Measurements from ENCODE around the gene KRTAP4-8.
"Not testable (repeated sequence)": the region's sequence is repeated elsewhere in the genome, so short reads cannot be mapped to it uniquely, and the experiment has no call there.

Gene KRTAP4-8

GRCh38 chr17:41064301-41064700 is 33.6 kb downstream of the KRTAP4-8 start:
- no peak for DNase-seq

GRCh38 chr17:41063449-41063848 is 34.5 kb downstream of the KRTAP4-8 start:
- DNase-seq: no peak

DNA sequence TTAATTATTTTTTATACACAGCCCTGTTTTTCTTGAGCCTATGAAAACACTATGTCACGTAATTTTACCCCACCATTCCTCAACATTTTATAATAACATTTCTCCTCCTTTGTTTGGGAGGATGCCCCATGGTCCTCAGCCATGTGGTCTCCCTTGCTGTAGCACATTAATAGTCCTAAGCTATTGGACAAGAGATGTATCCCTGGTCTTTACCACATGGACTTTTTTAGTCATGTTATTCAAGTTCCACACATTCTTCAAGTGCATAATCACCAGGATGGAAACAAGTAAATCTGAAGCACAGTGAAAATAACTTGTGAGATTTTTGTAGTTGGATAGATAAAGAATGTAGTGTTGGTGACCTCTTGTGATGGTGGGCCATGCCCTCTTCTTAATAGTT is 36.0 kb downstream of the KRTAP4-8 start:
- DNase-seq: no peak

DNA sequence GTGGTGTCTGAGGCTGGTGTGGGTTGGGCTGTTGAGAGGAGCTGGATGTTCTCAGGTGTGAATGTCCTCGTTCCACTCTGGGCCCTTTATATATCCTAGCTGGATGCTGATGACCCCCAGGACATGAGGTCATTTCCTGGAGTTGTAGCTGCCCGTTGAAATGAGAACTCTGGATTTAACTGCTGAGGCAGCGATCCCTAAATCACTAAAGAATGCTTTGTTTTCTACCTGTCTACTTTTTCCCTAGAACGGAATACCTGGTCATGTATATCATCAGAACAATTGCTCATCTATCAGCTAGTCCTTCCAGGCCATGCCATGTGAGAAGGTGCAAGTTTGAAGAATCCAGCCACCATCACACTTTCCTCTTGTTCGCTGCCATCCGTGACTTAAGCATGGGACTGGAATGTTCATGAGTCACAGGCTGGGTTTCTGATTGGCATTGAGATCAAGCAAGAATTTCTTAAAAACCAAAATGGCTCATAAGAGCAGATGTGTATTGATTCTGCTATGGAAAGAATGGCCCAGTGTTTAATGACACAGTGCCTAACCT is 37.8 kb downstream of the KRTAP4-8 start, which contains the start of gene KRTAP2-3:
Gene KRTAP2-3 (minus strand): TSS at position 63 of the 553 bp plus-strand sequence. CDS start 64 bp downstream, outside the sequence.
- DNase-seq: no peak

DNA sequence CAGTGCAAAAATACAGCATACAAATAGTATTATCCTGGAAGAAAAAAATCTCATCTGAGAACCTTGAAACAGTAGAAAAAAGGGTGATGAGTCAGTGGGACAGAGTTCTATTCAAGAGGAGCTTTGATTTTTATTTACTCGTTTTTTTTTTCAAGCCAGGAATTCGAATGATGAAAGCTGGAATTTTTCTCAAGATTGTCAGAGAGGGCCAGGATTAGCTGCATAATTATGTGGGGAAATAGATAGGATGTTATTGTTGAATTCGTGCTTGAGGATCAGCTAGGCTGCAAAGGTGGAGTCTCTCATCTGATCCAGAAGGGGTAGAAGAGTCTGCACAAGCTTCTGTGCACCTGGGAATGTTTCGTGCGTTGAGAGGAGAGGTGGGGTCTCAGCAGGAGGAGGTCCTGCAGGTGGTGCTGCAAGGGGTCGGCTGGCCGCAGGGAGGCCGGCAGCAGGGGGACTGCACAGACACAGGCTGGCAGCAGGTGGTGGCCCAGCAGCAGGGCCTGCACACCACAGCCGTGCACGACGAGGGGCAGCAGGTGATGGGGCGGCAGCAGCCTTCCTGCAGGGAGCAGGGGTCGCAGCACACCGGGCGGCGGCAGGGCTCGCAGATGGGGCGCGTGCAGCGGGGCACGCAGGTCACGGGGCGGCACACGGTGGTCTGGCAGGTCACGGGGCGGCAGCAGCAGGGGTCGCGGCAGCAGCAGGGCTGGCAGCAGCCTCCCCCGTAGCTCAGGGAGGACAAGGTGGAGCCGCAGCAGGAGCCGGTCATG is 38.5 kb downstream of the KRTAP4-8 start:
- peak; percentile 6 for DNase-seq

DNA sequence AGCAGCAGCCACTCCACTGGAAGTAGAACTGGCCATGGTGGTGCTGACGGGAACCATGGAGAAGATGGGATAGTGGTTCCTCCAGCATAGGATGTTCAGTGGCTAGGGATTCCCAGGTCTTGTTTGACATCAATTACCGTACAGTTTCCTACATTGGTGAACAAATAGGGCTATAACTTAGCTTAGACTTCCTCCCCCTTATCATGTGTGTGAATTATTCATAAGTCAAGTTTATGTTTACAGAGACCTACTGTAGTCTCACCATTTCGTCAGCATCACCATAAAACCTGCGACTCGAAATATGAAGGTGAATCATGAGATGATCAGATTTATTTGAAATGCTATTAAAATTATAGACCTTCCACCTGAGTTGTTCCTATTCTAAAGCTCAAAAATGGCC is 39.2 kb downstream of the KRTAP4-8 start:
- no peak for DNase-seq

DNA sequence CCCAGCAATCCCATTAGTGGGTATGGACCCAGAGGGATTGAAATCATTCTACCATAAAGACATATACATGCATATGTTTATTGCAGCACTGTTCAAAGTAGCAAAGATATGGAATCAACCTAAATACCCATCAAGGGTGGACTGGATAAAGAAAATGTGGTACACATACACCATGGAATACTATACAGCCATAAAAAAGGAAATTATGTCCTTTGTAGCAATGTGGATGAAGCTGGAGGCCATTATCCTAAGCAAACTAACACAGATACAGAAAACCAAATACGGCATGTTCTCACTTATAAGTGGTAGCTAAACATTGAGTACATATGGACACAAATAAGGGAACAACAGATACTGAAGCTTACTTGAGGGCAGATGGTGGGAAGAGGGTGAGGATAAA is 40.4 kb downstream of the KRTAP4-8 start:
- no peak for DNase-seq

DNA sequence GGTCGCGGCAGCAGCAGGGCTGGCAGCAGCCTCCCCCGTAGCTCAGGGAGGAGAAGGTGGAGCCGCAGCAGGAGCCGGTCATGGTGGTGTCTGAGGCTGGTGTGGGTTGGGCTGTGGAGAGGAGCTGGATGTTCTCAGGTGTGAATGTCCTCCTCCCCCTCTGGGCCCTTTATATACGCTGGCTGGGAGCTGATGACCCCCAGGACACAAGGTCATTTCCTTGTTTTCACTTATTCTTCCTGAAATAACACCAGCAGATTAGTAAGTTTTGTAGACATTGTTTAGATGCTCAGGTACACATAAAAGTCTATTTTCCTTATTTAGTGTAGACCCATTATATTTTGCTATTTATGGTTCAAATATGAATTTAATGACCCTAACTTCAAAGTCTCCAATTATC is 42.8 kb downstream of the KRTAP4-8 start, which contains the start of gene KRTAP2-2:
Gene KRTAP2-2 (minus strand): TSS at position 101 of the 400 bp plus-strand sequence. CDS start 19 bp downstream, at position 82.
- not testable (repeated sequence) for DNase-seq

DNA sequence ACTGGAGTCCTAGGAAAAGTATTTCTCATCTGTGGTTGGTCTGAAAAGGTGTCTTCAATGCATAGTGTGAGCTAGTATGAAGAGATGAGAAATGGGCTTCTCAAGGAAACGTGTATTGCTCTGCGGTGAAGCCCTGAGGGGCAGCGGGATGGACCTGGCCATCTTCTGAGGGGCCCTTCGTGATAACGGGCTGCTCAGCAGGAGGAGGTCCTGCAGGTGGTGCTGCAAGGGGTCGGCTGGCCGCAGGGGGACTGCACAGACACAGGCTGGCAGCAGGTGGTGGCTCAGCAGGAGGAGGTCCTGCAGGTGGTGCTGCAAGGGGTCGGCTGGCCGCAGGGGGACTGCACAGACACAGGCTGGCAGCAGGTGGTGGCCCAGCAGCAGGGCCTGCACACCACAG is 43.4 kb downstream of the KRTAP4-8 start:
- DNase-seq: not testable (repeated sequence)

DNA sequence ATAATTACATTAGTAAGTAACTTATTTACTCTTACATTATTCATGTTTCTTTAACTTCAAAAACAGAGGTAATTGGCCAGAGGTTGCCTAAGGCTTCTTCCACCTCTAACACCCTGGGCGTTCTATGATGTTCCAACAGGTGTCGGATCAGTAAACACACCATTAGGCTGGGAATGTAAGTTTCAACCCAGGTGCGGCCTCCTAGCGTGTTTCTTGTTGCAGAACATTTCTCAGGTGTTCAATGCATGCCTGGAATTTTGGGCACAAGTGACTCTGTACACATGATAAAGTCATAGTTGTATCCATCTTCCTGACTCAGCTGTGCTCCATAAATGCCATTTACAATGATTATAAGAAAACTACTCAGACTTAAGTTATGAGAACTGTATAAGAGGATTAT is 43.9 kb downstream of the KRTAP4-8 start:
- DNase-seq: no peak

DNA sequence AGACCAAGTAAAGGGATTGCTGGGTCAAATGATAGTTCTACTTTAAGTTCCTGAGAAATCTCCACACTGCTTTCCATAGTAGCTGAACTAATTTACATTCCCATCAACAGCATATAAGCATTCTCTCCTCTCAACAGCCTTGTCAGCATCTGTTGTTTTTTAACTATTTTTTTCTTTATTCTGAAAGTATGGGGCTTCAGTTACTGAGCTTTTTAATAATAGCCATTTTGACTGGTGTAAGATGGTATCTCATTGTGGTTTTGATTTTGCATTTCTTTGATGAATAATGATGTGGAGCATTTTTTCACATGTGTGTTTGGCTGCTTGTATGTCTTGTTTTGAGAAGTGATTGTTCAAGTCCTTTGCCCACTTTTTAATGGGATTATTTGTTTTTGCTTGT is 45.4 kb downstream of the KRTAP4-8 start:
- no peak for DNase-seq

GRCh38 chr17:41049110-41049509 is 48.8 kb downstream of the KRTAP4-8 start:
- DNase-seq: no peak

DNA sequence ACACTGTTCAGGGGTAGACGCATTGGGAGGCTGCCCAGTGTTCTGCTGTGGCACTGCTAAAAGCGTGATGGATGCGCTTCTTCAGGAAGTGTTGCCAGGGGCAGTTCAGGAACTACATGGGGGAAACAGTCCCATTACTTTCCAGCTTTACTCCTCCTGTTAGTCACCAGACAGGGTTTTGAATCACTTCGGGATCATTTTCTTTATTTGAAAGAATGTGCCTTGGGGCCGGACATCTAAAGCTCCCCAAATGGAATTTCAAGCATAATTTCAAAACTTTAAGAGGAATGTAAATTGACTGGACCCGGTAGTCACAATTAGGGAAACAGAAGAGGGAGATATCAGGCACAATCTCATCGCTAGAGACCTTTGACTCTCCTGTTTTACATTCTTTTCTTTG is 49.5 kb downstream of the KRTAP4-8 start:
- DNase-seq: no peak

All from NCI-H69 (cell line).